GM12874 (cell line): ENCODE measurements around the gene PPP1CC.

Experiments used
- TF ChIP-seq, protein P1 (sequence below): IDR thresholded peaks from 2 replicates; pipeline ENCODE4 v1.5.1; 2011; ENCODE audit warnings: low read depth, mild to moderate bottlenecking, control low read depth, low read length, moderate library complexity; ENCODE audit not compliant: insufficient read depth

The PPP1CC gene

DNA sequence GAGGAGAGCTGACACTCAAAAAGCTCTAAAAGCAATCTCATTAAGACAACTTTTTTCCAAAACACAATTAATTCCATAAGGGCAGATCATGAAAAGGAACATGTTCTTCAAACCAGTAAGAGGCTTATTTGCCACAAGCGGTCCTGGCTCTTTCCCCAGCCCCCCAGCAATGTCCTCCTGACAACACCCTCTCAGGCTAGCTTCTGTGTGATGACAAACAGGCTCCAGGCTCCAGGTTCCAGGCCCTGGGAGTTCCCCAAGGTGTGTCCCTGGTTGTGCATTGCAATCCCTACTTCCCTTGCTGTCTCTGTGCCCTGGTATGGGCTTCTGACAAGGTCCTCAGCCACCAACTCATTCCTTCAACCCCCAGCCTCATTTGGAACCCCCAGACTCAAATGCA is 62.7 kb downstream of the PPP1CC start:
- TF ChIP-seq, protein P1, sequence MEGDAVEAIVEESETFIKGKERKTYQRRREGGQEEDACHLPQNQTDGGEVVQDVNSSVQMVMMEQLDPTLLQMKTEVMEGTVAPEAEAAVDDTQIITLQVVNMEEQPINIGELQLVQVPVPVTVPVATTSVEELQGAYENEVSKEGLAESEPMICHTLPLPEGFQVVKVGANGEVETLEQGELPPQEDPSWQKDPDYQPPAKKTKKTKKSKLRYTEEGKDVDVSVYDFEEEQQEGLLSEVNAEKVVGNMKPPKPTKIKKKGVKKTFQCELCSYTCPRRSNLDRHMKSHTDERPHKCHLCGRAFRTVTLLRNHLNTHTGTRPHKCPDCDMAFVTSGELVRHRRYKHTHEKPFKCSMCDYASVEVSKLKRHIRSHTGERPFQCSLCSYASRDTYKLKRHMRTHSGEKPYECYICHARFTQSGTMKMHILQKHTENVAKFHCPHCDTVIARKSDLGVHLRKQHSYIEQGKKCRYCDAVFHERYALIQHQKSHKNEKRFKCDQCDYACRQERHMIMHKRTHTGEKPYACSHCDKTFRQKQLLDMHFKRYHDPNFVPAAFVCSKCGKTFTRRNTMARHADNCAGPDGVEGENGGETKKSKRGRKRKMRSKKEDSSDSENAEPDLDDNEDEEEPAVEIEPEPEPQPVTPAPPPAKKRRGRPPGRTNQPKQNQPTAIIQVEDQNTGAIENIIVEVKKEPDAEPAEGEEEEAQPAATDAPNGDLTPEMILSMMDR, result no peak

DNA sequence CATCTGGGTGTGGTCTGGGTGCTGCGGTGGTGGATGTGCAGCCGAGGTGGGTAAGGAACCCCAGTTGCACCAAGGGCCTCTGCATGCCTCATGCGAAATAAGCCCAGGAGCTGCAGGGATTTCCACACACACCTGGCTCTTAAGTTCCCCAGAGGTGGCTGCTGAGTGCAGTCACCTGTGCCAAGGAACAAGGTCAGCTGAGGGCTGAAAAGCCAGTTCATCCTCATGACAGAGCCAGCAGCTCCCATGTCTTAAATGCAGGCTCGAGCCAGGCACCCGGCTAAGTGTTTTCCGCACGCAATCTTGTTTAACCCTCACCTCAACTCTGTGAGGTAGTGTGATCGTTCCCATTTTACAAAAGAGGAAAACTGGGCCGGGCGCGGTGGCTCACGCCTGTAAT is 63.5 kb downstream of the PPP1CC start:
- TF ChIP-seq, protein P1, result no peak

DNA sequence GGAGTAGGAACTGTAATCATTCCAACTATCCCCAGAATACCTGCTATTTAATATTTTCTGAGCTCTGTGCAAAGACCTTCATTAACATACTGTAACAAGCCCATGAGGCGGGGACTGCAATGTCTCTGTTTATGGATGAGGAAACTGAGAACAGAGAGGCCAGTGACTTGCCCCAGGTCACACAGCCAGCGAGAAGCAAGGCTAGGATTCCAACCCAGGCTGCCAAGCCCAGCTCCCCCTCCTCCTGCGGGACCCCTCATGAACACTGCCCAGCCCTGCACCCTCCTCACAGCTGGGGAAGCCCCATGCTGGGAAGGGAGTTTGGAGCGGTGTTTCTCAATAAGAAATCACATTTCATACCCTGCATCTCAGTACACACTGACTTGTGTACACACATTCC is 64.7 kb downstream of the PPP1CC start:
- TF ChIP-seq, protein P1, result no peak

DNA sequence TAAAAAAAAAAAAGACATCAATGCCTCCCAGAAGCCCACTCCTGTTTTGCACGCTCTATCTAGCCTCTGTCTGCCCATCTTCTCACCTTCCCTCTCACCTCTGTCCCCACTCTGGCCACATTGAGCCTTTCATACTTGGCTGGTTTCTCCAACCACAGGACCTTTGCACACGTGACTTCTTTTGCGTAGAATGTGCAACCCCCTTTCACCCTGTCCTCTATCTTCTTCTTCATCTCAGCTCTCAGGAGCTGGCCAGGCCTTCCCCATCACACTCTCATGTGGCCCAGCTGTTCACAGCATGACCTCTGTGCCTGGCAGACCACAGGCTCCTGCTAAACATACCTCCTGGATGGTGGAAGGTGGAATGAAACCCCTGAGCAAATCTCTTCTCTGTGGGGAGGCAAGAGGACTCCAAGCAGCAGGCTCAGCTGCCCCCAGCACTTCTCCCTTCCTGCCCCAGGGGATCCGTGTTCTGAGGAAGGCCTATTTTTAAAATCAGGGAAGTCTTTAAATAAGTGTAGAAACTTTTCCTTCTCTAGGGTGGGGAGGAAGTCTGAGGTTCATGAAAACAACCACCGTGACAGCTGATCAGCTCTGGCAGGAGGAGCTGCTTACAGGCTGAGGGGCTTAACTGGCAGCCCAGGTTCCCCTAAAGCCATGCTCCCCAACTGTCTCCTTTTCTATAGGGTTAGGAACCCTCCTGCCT is 65.3 kb downstream of the PPP1CC start:
- TF ChIP-seq, protein P1, result no peak

DNA sequence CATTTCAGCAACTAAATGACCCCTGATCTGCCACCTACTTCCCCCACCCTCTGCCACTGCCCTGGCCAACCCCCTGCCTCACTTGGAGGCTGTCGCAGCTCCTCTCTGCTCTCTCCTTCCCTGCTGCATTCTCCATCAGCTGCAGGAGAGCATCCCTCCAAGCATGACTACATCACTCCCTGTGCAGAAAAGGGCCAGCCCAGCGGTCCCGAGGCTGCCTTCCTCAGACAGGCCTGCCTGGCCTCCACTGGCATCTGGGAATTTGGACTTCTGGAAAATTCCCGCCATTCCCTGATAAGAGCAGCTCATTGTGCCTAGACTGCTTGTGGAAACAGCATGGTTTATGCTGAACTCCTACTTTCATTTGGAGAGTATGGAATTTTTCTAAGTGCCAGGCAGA is 66.5 kb downstream of the PPP1CC start:
- TF ChIP-seq, protein P1, result no peak

DNA sequence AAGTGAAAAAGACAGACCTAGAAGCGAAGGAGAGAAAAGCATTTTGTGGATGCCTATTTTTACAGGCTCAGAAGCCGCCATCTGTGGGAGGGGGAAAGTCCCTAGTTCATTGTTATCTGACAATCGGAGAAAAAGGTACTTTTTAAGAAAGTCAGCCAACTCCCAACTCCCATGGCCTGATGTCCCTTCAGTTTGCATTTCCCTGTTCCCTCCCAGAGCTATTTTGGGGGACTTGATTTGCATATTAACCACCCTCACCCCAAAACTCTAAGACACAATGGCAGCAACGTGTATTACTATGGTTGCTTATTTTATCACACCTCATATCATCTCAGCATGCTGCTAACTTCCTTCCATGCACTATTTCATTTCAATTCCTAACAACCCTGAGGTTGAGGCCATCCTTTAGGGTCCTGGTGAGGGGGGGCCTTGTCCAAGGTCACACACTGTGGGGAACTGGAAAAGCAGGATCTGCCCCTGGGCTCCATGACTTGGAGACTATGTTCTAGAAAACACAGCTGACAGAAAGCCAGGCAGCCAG is 72.5 kb downstream of the PPP1CC start:
- TF ChIP-seq, protein P1, result no peak
